Thyroid gland (tissue), 4 donors: ENCODE measurements around the gene GRAPL.
"Not testable (repeated sequence)": the region's sequence is repeated elsewhere in the genome, so short reads cannot be mapped to it uniquely, and the experiment has no call there.

ENCODE experiments used
- POLR2A ChIP-seq, 2 donors: fragments of 450-650 bp; IDR thresholded peaks; one replicate each; pipeline ENCODE4 v1.6.1; 2017; ENCODE audit warnings: antibody characterized with exemption in 2 of 2, mild to moderate bottlenecking in 2 of 2, moderate library complexity in 1 of 2
- TF ChIP-seq, protein P1 (sequence below), 6 experiments: fragments of 200-600 bp in 3 of 6; fragments of 450-650 bp in 3 of 6; sonication (generic) in 3 of 6; IDR thresholded peaks; one replicate each; pipeline ENCODE4 v1.5.1; 2016 to 2019; ENCODE audit warnings: antibody characterized with exemption in 6 of 6, mild to moderate bottlenecking in 2 of 6, inconsistent platforms in 1 of 6, moderate library complexity in 1 of 6

DNA sequence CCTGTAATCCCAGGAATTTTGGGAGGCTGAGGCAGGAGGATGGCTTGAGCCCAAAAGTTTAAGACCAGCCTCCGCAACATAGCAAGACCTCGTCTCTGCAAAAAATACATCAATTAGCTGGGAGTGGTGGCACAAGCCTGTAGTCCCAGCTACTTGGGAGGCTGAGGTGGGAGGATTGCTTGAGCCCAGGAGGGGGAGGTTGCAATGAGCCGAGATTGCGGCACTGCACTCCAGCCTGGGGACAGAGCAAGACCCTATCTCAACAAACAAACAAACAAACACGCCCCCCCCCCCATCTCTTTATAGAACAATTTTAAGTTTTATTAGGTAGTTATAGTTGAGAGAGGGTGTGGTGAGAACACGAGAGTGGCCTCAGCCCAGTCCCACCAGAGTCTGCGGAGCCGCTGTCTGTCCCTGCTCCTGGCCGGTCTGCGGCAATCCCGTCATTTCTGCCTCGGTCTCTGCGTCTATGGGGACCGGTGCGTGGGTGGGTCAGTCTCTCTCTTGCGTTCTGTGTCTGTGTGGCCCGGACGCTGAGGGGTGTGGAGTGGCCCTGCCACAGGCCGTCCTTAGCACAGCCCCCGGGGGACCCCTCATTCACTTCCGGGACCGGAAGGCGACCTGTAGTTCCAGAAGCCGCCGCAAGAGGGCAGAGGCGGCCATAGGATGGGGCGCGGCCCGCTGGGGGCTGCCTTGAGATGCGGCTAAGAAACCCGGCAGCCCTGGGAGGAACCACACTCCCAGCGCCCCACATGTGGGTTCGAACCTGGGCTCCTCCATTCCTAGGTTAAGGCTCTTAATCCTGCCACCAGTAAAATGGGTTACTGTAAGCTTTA is 53.9 kb downstream of the GRAPL start:
- TF ChIP-seq POLR2A (IDR thresholded peaks at IDR 0.05): not testable (repeated sequence)
- TF ChIP-seq, protein P1, sequence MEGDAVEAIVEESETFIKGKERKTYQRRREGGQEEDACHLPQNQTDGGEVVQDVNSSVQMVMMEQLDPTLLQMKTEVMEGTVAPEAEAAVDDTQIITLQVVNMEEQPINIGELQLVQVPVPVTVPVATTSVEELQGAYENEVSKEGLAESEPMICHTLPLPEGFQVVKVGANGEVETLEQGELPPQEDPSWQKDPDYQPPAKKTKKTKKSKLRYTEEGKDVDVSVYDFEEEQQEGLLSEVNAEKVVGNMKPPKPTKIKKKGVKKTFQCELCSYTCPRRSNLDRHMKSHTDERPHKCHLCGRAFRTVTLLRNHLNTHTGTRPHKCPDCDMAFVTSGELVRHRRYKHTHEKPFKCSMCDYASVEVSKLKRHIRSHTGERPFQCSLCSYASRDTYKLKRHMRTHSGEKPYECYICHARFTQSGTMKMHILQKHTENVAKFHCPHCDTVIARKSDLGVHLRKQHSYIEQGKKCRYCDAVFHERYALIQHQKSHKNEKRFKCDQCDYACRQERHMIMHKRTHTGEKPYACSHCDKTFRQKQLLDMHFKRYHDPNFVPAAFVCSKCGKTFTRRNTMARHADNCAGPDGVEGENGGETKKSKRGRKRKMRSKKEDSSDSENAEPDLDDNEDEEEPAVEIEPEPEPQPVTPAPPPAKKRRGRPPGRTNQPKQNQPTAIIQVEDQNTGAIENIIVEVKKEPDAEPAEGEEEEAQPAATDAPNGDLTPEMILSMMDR (IDR thresholded peaks at IDR 0.05): not testable (repeated sequence)
